GM23248 (cell line): ENCODE measurements around the gene PRKX.

Source experiments
- EZH2 ChIP-seq: fragments of 200-600 bp; sonication (generic); IDR thresholded peaks from 2 replicates; pipeline ENCODE4 v1.6.1; 2018; ENCODE audit warnings: antibody characterized with exemption, mild to moderate bottlenecking; ENCODE audit not compliant: insufficient read depth, poor library complexity, severe bottlenecking
- EZH2phosphoT487 ChIP-seq: fragments of 200-600 bp; sonication (generic); IDR thresholded peaks from 2 replicates; pipeline ENCODE4 v1.6.1; 2018; ENCODE audit warnings: antibody characterized with exemption, moderate library complexity, mild to moderate bottlenecking, low read depth; ENCODE audit not compliant: insufficient read depth

DNA sequence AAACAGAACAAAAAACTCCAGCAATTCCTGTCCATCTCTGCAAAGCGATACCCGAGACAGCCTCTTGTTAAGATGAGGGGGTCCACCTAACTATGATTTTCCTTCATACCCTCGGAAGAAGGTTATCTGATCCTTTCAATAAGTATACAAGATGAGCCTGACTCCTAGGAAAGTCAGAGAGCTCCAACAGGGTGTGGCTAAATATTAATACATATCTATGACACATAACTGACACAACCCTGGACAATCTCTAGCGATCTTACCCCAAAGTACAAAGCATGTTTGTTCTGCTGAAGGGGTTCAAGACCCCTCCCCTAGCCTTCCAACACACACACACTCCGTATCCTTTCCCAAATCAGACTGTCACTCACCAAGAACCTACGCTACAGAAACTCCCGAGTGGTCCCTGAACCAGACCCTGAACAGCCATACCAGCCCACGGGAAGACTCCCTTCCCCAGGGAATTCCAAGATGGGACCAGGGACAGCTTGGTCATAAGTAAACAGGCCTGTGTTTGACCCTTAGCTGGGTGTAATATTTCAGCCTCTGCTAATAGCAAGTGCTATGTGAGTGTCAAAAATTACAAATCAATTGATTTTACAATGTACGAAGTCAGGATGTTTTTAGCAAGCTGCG lies 110.3 kb downstream of the PRKX start:
- TF ChIP-seq EZH2 (no peak), EZH2phosphoT487 (no peak)
